Uterus (tissue), 2 donors: ENCODE data around the gene ACBD6.

Source experiments
- CTCF ChIP-seq, 4 experiments: fragments of 200-600 bp in 2 of 4; fragments of 450-650 bp in 2 of 4; sonication (generic) in 2 of 4; IDR thresholded peaks; one replicate each; pipeline ENCODE4 v1.5.1; 2016 to 2019; ENCODE audit warnings: antibody characterized with exemption in 4 of 4, mild to moderate bottlenecking in 2 of 4, moderate library complexity in 1 of 4
- POLR2A ChIP-seq, 2 donors: fragments of 450-650 bp; IDR thresholded peaks; one replicate each; pipeline ENCODE4 v1.6.1; 2016; ENCODE audit warnings: antibody characterized with exemption in 2 of 2, mild to moderate bottlenecking in 1 of 2, moderate library complexity in 1 of 2

DNA sequence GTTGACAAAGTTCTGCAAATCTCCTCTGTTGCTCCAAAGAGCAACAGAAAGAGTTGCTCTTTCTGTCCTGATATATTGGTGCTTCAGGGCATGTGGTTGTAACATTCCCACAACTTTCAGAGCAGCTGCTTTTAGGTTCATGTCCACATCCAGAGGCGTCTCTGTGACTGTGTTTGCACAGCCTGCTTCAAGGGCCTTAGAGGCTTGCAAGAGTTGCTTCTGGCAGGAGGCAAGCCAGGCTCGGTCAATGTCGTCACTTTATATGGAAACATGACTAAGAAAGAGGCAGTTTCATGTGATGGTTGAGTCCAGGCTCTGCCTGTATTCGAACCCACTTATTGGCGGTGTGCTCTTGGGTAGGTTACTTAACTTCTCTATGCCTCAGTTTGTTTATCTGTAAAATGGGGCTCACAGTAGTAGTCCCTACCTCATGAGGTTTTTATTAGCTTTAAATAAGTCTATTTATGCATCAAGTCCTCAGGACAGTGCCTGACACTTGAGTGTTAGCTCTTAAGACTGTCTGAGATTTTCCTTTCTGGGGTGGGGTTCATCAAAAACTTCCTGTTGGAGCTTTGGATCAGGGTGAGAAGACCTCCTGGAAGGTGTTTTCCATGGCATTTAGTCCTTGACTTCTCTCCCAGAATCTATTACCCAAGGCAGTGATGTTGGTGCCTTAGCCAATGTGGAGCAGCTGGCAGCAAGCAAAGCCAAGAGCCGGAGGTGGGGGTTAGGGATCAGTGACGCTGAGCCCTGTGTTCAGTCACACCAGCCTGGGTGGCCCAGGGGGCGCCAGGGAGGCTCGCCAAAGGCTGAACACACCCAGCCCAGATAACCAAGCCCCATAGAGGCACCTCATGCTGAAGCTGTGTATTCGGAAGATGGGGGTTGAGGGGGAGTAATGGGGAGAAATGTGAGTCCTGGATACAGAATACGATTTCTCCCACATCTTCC, 253.4 kb downstream of the ACBD6 start:
- TF ChIP-seq POLR2A (IDR thresholded peaks at IDR 0.05): no peak
- TF ChIP-seq CTCF (IDR thresholded peaks at IDR 0.05): no peak
